CD4-positive, alpha-beta T cell treated with Interleukin-15 for 4 hours (primary cell): ENCODE data around the gene EBF3.

Source experiments
- DNase-seq: peaks from one replicate; pipeline ENCODE4 v3.0.0-alpha.2; 2020; ENCODE audit warnings: low spot score

Gene EBF3

DNA sequence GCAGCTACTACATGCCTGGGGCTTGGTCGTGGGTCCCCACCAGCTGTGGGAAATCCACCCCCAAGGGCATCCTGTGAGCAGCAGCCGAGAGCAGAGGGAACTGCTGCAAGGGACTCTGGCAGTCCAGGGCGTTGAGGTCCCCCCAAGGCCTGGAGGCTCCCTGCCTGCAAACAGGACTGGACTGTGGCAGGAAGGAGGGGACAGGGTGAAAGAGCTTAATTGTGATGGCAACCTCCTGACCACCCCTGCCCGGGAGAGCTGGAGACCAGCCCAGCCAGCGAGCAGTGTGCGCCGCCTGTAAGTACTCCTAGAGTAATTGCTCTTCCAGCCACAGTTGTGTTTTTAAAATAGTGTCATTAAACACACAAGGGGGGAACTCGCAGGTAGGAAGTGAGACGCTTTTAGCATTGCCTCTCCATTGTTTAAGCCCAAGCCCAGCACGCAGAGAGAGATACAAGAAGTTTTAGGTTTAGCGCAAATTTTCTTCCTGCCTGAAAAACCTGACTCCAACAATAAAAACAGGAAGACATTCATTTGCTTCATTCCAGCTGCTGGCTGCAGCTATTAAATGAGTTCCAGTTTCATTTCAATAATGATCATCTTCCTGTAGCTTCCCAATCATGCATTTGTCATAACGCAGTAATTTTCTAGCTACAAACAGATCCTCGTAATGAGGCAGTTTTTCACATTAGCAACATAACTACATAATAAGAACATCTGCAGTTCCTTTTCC, 111.1 kb downstream of the EBF3 start:
- no peak for DNase-seq

DNA sequence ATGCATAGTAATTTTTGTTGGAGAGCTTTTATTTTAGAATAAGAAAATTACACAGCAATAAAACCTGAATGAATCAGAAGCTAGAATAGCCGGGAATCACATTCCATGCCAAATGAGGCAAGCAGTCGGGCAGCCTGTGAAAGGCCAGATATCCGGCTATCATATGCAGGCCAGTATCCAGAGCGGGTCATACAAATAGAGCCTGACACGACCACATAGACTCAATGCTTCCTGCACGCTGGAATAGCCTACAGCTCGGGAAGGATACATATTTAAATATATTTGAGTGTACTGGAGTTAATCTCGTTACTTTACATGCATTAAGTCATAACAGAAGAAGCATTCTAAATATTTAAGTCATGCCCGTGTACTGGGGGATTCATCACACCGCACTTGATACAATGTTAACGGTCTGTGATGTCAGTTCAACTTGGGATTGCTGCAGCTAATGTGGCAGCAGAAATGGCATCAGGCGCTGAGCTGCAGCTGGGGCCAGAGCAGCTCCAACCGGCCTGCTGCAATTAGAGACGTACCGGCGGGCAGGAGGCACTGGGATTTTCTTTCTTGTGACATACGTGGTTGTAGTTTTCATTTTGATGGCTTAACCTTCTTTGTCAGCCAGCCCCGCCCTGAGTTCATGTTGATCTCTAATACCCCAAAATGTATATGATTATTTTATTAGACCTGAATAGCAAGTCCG, 112.0 kb downstream of the EBF3 start:
- no peak for DNase-seq

DNA sequence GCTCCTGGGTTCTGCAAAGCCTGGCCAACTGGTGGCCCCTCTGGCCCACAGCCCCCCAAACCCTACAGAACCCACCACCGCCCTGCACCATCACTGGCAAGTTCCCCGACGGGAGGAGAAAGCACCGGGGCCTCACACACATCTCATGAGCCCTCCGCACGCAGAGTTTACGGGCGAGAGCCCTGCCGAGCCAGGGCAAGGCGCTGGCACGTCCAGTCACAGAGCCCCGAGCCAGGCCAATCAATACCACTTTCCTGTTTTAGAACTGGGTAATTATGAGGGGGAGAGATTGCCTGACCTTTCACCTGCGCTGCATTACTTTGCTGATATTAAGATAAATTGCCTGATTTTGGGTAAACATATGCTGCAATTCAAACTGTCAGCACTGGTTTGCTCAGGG, 113.3 kb downstream of the EBF3 start:
- DNase-seq: no peak

DNA sequence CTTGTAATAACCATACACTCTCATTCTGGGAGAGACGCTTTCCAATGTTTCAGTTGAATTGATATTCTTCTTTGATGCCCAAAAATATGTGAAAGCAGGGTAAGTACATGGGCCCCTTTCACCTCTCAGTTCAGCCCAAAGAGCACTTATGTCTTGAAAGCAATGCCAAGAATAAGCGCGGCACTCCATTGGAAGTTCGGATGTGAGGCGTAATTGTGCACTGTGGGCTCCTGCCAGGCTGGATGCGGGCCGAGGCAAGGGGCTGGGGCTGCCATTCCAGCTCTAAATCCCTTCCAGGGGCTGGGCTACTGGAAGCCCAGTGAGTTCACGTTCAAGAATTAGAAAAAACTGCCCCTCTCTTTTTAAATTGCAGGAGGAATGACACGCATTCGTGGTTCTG, 113.8 kb downstream of the EBF3 start:
- DNase-seq: no peak

DNA sequence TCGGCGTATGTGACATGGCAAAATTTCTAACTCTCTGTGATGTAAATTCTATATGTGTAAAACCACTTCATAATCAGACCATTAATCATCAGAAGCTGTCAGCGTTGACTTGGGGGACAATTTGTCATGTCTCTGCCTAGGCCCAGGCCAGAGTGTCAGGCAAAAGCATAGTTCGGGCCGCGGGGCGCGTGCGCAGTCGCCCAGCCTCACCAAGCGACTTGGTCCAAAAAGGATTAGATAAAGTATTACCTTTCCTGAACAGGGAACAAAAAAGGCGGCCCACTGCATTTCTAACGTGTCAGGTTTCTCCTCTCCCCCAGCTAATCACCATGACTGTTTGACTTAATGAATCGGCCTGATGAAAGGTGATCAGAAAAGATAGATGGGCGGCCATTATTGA, 114.2 kb downstream of the EBF3 start:
- DNase-seq: no peak

DNA sequence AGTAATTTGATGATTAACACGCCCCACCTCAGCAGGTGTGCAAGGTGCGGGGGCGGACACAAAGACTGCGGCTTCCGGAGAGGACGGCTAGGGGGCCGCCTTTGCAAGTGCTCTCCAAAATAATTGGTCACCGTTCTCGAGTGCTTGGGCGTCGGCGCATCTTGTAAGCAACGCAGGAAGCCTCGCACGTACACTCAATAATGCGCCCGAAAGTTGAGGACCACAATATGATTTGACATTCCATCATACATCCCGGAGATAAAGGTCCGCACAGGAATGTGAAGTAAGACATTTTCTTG, 114.7 kb downstream of the EBF3 start:
- DNase-seq: no peak

DNA sequence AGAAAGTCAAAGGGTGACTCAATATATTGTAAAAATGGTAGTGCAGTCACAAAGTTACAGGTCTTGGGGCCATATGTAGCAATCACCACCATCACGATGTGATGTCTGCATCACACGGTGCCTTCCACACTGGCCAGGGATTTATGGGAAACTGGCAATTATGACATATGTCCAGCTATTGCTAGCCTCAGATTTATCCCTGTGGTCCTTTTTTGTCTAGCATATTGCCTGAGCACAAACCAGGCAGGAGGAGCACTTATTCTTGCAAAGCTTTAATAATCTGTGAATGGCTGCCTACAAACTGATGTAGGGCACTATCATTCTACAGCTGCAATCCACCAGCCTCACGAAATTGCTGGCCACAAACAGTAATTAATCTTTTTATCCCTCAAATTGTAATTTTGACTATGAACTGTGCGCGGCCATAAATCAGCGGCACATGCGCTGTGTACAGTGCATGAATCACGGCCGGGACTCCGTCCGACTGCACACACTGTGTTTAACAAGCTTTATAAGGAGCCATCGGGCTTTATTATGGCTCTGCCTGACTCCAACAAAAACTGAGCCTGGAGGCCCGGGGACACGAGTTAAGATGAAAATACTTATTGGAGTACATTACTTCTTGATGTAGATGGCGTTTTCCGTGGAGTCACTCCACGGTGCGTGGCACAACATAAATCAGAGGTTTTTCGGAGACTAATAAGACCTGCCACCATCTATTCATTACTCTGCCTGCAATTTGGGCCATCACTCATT, 115.2 kb downstream of the EBF3 start:
- no peak for DNase-seq

DNA sequence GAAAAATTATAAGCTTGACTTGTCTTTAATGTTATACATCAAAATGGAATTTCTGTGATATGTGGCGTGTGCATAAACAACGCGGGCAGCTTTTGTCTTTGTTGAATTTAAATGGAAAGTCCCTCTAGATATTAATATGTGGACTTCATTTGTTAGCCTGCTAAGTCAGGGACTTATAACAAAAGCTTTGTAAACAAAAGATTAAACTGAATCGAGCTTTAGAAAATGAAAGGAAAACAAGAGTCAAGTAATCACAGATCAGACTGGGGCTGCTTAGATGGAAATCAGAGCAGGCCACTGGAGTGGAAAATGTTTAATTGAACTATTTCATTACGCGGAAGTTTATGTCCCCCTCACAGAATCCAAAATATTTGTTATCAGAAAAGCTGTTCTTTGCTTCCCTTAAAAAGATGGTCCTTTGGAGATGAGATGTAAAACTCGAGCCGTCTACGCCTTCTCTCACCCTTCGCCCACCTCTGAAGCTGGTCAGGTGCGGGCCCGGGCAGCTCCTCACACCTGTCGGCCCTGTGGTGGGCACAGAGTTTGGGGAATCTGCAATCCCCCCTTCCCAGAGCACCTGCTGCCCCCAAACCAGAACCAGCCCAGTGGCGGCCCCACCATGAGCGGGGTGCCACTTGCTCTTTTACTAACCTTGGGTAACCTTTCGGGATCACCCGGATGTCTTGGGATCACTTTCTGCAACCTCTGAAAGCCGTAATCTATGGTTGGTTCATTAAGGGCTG, 116.2 kb downstream of the EBF3 start:
- DNase-seq: no peak

DNA sequence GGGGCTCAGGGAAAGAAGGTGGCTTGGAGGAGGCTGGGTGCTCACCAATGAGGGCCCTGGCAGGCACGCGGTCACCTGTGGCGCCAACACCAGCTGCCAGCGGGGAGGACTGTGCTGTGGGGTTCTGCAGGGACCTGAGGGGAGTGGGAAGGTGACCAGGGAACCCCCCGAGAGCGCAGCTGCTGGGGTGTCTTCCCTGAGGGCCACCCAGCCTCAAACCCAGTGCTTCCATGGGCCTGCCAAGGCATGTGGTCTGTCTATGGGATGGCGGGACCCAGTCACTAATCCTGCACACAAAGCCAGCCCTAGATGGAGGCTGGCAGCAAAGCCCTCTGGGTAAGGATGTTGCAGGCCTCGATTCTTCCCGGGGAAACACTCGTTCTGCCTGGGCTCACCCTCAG, 117.1 kb downstream of the EBF3 start:
- no peak for DNase-seq

DNA sequence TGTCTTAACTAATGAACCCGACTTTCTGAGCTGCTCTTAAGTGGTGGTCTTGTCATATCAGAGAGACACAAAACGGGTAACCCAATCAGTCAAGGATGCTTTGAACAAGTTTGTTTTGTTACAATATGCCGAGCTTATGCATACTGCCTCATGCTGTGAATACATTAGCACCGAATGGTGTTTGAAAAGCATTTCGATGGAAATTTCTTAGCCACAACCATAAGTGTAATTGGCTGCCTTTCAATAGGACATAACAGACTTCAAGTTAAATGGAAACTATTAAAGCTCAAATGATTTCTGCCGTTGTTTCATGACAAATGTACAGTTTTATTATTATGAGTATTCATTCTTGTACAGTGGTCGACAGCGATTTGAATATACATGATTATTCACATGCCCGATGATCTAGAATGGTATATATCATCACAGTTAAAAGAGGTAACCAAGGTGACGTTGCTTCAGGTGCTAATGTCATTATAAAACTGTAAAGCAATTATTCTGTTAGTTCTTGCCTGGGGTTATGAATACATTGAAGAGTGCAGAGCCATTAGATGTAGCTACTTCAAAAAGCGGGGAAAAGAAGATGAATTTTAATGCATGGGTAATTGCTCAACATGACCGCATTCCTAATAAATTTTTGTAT, 118.8 kb downstream of the EBF3 start:
- DNase-seq: no peak

DNA sequence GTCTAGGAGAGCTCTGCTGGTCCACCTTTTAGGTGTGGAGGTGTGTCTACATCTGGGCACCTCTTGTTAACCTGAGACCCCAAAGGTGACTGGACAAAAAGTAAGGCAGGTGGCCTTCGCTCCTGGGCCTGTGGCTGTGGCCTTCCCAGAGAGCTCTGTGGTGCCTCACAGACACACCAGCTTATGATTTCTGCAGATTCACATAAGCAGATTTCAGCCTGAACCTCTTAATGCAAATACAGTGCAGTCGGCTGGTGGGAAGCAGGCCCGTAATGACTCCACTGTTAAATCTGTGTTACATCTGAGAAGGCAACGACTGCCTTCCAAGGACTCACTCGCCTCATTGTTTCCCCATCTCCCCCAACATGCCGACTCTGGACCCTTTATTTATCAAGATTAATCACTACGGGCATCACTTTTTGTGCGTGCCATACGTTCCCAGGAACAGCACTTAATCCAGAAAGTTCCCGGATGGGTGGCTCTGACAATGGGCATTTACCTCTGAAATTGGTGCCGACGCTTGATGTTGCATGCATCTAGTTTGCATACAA, 119.8 kb downstream of the EBF3 start:
- no peak for DNase-seq

DNA sequence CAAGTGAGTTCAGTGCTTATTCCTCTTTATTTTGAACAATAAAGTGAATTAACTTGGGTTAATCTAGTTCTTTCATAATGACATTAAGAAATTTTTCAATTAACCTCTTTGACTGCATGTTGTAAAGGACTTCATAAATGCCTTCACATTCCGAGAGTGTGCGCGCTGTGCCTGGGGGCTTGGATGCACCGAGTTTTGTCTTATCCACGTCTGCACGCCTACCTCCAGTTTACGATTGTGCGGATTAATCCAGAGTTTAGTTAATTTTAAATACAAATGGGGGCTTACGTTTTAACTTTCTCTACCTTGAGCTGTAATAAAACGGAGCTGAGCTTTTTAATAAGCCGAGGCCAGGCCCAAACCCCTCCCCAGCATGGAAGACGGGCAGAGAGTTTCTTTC, 120.4 kb downstream of the EBF3 start:
- no peak for DNase-seq

DNA sequence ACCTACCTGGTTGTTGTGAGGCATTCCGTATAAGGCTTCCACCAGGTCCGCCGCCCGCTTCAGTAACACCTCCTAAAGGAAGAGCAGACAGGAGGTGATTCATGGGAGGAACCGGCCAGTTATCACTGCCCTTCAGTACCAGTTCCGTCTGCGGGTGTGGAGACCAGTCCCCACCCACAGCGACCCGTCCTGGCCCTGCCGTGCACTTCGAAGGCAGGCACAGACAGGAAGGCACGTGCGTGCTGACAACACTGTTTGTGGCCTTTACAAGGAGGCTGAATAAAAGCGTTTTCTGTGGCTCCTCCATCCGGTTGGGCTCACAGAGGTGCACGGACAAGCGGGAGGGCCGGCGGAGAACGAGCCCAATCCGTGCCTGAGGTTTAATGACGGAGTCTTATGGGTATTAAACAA, 120.9 kb downstream of the EBF3 start:
- no peak for DNase-seq

DNA sequence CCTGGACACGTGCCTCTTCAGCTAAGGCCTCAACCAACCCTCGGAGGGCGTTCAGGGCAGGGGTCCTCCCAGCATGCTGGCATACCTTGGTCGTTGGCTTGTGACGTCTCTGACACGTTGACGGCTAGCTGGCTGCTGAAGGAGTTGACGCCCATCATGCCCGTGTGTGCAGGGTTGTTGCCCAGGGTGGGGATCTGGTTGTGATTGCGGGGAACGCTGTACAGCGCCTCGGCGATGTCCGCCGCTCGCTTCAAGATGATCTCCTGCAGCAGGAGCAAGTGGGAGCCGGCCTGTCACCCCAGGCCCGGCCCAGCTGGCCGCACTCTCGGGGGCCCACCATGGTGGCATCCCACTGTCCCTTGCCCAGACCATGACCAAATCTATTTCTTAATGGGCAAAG, 122.0 kb downstream of the EBF3 start:
- DNase-seq: no peak

DNA sequence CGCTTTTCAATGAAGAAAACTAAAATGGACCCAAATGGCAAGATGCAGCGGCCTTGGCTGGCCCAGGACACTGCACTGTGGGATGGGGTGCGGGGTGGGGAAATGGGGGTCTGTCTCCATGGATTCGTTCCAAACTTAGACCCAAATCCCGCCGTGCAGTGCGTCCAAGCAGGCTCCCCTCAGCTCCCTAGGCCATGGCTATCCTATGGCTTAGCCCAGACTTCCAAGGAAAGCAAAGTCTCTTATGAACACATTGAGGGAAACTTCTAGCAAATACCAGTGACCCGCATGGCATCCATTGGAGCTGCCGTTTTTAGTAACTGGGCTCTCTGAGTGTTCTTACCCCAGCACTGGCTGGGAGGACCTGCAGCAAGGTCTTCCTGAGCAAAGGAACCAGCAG, 122.5 kb downstream of the EBF3 start:
- no peak for DNase-seq

DNA sequence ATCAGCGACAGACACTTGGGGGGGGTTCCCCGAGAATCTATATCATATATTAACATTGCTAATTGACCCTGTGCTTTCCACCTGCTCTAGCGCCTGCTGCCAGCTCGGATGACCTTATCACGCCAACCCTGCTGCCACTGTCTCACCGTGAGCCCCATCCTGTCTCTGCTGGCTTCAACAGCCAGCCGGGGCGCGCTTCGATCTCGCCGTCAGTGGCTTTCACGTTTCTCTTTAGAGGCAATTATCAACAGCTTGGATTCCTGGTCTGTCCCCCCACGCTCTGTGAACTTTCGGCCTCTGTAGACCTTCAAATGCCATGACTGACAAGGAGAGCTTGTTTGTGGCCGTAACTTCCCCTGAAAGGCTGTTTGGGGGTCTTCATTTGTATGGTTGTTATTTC, 123.0 kb downstream of the EBF3 start:
- no peak for DNase-seq

DNA sequence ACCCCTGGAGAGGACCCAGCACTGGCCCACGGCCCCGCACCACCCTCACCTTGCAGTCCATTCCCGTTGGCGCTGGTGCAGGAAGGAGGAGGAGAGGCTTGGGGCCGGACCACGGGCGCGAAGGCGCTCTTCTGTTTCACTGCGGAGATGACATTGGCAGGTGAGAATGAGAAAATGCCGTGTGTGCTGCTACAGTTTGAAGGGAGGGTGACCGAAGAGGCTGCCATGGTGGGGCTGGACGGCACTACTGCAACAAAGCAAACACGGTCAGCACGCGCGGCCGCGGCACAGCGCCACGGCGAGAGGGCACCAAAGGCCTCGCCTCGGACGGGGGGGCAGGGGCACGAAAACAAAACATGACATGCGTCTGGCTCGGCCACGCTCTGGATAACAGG, 123.9 kb downstream of the EBF3 start:
- DNase-seq: no peak

DNA sequence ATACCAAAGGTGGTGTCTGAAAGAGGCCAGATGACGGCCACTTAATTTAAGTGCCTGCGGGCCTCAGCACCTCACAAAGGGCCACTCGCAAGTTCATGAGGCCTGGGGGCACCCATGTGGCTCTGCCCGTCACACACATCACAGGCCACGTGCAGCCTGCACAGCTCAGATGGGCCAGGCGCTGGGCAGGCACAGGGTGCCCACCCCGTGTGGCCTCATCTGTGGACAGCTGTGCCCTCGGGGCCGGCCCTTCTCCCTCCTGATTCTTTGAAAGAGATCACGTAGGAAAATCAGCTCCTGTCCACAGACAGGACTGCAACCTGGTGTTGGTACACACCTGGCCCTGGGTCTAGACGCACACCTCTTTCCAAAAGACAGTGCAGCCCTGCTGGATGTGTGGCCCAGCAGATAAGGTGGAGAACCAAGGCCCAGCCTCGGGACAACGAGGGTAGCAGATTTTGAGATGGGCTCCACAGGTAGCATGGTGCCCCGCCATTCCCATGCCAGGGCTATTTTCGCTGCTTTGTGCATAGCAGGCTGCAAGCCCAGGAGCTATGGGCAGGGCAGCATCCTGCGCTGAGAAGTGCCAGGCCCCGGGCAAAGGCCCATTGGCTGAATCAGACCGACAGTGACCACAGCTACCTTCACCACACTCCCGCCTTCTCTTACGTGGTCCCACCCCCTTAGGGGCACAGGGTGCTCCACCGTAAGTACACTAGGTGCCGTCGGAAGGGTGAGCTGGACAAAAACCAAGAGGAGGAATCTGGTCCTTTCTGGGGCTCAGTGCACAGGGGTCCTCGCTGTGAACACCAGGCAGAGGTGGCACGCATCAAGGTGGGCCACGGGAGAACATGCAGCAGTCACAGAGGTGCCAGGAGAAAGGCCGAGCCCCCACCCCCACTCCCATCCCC, 124.5 kb downstream of the EBF3 start:
- DNase-seq: no peak

DNA sequence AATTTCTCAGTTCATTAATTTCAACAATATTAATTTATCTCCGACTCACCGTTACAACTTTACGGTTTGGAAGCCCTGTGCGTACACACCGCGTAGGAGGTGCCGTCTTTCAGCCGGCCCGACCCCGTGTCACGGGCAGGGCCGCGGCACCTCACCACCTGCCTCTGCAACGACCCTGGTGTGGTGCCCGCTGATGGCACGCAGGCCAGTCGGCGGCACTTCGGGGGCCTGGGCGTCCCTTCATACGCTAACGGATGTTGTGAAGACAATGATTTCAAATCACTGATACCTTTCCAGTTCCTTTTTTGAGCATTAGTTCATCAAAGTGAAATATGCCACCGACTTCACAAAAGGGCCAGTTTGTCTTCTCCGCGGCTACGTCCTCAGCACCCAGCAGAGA, 125.3 kb downstream of the EBF3 start:
- DNase-seq: no peak

DNA sequence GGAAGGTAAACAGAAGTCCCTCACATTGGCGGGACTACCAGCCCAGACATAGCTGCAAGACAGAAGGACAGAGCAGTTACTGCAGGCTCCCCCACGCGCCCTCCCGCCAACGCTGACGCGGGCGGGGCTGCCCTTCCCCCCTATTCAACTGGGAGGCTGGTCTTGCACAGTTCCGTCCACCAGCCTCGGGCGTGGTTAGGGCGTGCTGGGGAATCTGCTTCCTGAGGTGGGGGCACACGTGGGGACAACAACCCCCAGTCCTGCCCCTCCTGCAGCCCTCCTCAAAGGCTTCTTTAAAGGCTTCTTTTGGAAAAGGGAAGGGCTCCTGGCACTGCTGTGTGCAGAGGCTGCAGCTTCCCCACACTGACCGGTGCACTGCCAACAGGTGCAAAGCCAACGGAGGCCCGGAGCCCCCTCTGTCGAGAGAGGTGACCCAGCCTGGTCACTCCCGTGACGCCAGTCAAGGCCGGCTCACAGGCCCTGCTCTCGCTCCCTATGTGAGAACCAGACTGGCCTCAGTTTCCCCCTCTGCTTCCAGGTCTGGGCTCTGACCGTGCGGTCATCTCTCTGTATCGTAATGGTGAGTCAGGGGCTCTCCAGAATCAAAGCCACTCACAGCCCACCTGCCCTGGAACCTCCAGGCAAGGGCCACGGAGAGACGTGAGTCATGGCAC, 126.0 kb downstream of the EBF3 start:
- no peak for DNase-seq
